PC-9 (cell line): ENCODE data around the gene PRKCA. TPM values are rescaled to one million over a fixed set of nuclear protein-coding genes. Genes with fewer than 3 reads are reported as not detected.
A peak's percentile ranks its signal among the peaks of the same experiment; 100 is the strongest.

Experiments
- BruUV-seq: library from RNA; stranded (reverse); fragments of 400-500 nt; replicated peaks from 2 replicates; lab custom pipeline; 2021; lab: Mats Ljungman, UMichigan
- CTCF ChIA-PET: fragments of 300-600 bp; sonication (Branson Sonifier 250); formaldehyde crosslinking; loops from one replicate; lab custom pipeline; 2022; ENCODE audit warnings: antibody characterized with exemption; lab: Charles Lee
- POLR2A ChIA-PET: fragments of 300-600 bp; sonication (Branson Sonifier 250); formaldehyde crosslinking; loops from one replicate; lab custom pipeline; 2022; ENCODE audit warnings: antibody characterized with exemption; ENCODE audit not compliant: unreplicated experiment; lab: Charles Lee
- DNase-seq, 2 experiments: peaks; one replicate each; pipeline versions ENCODE4 v3.0.0 to v3.0.0-alpha.2; 2015 to 2022; ENCODE audit warnings: mixed read lengths in 1 of 2
- H2AFZ ChIP-seq: fragments of 200-600 bp; sonication (generic); 2 replicates; pipeline ENCODE4 v1.8.1; 2017; ENCODE audit warnings: antibody characterized with exemption
- H3F3A ChIP-seq: fragments of 200-600 bp; sonication (generic); 2 replicates; pipeline ENCODE4 v1.8.1; 2017; ENCODE audit warnings: antibody characterized with exemption, mild to moderate bottlenecking, low read depth; ENCODE audit not compliant: insufficient read depth
- H3K27ac ChIP-seq: fragments of 200-600 bp; sonication (generic); 2 replicates; pipeline ENCODE4 v1.6.1; 2016; ENCODE audit warnings: mixed run types
- H3K27me3 ChIP-seq: fragments of 200-600 bp; sonication (generic); 2 replicates; pipeline ENCODE4 v1.6.1; 2016; ENCODE audit warnings: low read depth, mixed run types; ENCODE audit not compliant: insufficient read depth
- H3K36me3 ChIP-seq: fragments of 200-600 bp; sonication (generic); 2 replicates; pipeline ENCODE4 v1.6.1; 2016; ENCODE audit warnings: low read depth, mixed run types
- H3K4me1 ChIP-seq: fragments of 200-600 bp; sonication (generic); replicated peaks from 2 replicates; pipeline ENCODE4 v1.6.1; 2016; ENCODE audit warnings: mixed run types; ENCODE audit not compliant: insufficient read depth
- H3K4me2 ChIP-seq: fragments of 200-600 bp; sonication (generic); 2 replicates; pipeline ENCODE4 v1.6.1; 2017; ENCODE audit warnings: mixed run types
- H3K4me3 ChIP-seq: fragments of 200-600 bp; sonication (generic); 2 replicates; pipeline ENCODE4 v1.6.1; 2016; ENCODE audit warnings: mixed run types
- H3K79me2 ChIP-seq: fragments of 200-600 bp; sonication (generic); 2 replicates; pipeline ENCODE4 v1.6.1; 2017; ENCODE audit warnings: low read depth, mixed run types
- H3K9me2 ChIP-seq: fragments of 200-600 bp; sonication (generic); 2 replicates; pipeline ENCODE4 v1.8.1; 2017; ENCODE audit warnings: mild to moderate bottlenecking; ENCODE audit not compliant: insufficient read depth
- H3K9me3 ChIP-seq: fragments of 200-600 bp; sonication (generic); 2 replicates; pipeline ENCODE4 v1.8.1; 2016; ENCODE audit warnings: low read depth; ENCODE audit not compliant: insufficient read depth
- H4K20me1 ChIP-seq: fragments of 200-600 bp; sonication (generic); 2 replicates; pipeline ENCODE4 v1.8.1; 2017; ENCODE audit not compliant: insufficient read depth
- EZH2 ChIP-seq: fragments of 200-600 bp; sonication (generic); IDR thresholded peaks from 2 replicates; pipeline ENCODE4 v1.8.0; 2017; ENCODE audit warnings: antibody characterized with exemption, low read depth
- intact Hi-C: fragments of 100-400 bp; cut with micrococcal nuclease; formaldehyde crosslinking; loops from one replicate; pipeline ENCODE4 v1.10.0; 2022; ENCODE audit not compliant: unreplicated experiment
- total RNA-seq: library from RNA; stranded (reverse); gene quantifications from 2 replicates; pipeline ENCODE4 v1.2.3, GENCODE V29; 2021
- TF ChIP-seq, protein P1 (sequence below): fragments of 200-600 bp; sonication (generic); conservative IDR thresholded peaks from 2 replicates; pipeline ENCODE4 v1.6.1; 2017; ENCODE audit warnings: mixed run types, antibody characterized with exemption, mild to moderate bottlenecking, moderate library complexity

Gene PRKCA
- total RNA-seq, 1 experiment from 2014 or later, result 23.1 TPM

DNA sequence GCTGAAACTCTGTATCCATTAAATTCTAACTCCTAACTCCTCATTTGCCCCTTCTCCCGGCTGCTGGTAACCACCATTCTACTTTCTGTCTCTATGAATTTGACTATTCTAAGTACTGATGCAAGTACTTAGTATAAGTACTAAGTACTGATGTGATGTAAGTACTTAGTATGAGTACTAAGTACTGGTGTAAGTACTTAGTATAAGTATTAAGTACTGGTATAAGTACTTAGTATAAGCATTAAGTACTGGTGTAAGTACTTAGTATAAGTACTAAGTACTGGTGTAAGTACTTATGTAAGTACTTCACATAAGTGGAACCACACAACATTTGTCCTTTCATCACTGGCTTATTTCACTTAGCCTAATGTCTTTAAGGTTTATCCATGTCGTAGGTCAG, 32.3 kb upstream of the PRKCA start:
- no peak for DNase-seq
- Histone ChIP-seq H4K20me1 (no peaks in the 10 kb centered on the region), H3K27me3 (no peaks in the 10 kb centered on the region), H3K36me3 (no peaks in the 10 kb centered on the region), H3K9me3 (no peaks in the 10 kb centered on the region), H3K4me2 (no peak overlapping the region), H3K4me1 (peaks cover 38% of the 10 kb centered on the region), H3K27ac (no peak overlapping the region), H3K79me2 (no peaks in the 10 kb centered on the region), H3K4me3 (no peak overlapping the region), H3K9me2 (no peaks in the 10 kb centered on the region), H3F3A (peaks cover 33% of the 10 kb centered on the region), H2AFZ (no peak overlapping the region)
- BruUV-seq, result no TSS peak
- TF ChIP-seq, protein P1, sequence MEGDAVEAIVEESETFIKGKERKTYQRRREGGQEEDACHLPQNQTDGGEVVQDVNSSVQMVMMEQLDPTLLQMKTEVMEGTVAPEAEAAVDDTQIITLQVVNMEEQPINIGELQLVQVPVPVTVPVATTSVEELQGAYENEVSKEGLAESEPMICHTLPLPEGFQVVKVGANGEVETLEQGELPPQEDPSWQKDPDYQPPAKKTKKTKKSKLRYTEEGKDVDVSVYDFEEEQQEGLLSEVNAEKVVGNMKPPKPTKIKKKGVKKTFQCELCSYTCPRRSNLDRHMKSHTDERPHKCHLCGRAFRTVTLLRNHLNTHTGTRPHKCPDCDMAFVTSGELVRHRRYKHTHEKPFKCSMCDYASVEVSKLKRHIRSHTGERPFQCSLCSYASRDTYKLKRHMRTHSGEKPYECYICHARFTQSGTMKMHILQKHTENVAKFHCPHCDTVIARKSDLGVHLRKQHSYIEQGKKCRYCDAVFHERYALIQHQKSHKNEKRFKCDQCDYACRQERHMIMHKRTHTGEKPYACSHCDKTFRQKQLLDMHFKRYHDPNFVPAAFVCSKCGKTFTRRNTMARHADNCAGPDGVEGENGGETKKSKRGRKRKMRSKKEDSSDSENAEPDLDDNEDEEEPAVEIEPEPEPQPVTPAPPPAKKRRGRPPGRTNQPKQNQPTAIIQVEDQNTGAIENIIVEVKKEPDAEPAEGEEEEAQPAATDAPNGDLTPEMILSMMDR, result no peak
- no peak for TF ChIP-seq EZH2
- CTCF ChIA-PET, result no interaction called here
- intact Hi-C loops, result no loop called here
- POLR2A ChIA-PET, result no interaction called here

DNA sequence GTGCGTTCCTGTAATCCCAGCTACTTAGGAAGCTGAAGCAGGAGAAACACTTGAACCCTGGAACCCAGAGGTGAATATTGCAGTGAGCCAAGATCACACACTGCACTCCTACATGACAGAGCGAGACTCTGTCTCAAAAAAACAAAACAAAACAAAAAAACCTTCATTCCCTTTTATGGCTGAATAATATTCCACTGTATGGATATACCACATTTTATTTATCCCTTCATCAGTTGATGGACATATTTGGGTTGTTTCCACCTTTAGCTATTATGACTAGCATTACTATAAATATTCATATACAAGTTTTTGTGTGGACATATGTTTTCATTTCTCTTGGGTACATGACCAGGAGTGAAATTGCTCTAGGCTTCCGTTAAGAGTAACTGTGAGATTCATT, 30.9 kb upstream of the PRKCA start:
- H3K9me3 ChIP-seq, result no peaks in the 10 kb centered on the region
- H4K20me1 ChIP-seq, result no peaks in the 10 kb centered on the region
- no peak for TF ChIP-seq EZH2
- TF ChIP-seq, protein P1, result no peak
- H3K27ac ChIP-seq, result peak overlapping the region; percentile 71; the same call in 1 of the 2 replicates
- no peak overlapping the region for H2AFZ ChIP-seq
- DNase-seq, result no peak
- no peaks in the 10 kb centered on the region for H3K36me3 ChIP-seq
- peaks cover 50% of the 10 kb centered on the region for H3K4me1 ChIP-seq
- intact Hi-C loops, result no loop called here
- H3K4me3 ChIP-seq, result no peak overlapping the region
- BruUV-seq, result no TSS peak
- peaks cover 45% of the 10 kb centered on the region for H3F3A ChIP-seq
- H3K4me2 ChIP-seq, result no peak overlapping the region
- H3K9me2 ChIP-seq, result no peaks in the 10 kb centered on the region
- POLR2A ChIA-PET, result no interaction called here
- CTCF ChIA-PET, result interaction anchor here (0.6 kb wide), 1 partner anchor 91 kb away, joined by 5 read pairs; no protein-coding TSS in a partner anchor
- no peaks in the 10 kb centered on the region for H3K79me2 ChIP-seq
- H3K27me3 ChIP-seq, result no peaks in the 10 kb centered on the region

DNA sequence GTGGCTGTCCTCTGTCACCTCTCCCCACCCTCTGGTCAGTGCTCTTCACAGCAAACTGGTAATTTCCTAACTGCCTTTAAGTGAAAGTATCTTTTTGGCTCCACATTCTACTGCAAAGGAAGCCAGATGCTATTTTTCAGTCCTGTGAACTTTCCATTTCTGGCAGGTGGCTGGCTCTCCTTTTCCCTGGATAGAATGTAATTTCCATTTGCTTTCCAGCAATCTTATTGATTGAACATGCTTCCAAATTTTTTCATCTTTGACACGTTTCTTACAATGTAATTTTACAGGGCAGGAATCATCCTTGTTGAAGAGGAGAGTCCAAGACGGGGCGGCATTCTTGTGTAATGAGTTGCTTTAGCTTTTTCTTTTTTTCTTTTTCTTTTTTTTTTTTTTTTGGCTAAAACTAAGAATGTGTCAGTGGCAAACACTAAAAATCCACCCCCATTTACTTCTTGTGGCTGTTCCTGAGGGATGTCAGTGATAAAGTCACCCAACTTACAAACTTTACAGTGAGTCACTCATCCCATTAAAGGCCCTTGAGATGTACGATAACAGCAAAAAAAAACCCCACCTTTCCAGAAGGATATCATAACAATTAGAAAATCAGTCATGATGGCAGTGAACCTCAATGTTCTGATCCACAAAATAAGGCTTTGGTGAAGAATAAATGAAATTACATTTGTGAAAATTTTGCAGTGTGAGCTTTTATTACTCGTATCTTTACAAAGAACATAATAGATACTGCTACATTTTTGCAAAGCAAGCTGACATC, 29.4 kb upstream of the PRKCA start:
- ChIA-PET POLR2A (interaction anchor here (0.6 kb wide), 1 partner anchor 1298 kb away, joined by 5 read pairs; no protein-coding TSS in a partner anchor), CTCF (interaction anchor here (0.6 to 0.7 kb wide), 2 partner anchors 31 to 195 kb away, joined by 4 to 7 read pairs; no protein-coding TSS in a partner anchor)
- H3K79me2 ChIP-seq, result no peaks in the 10 kb centered on the region
- H3K9me3 ChIP-seq, result no peaks in the 10 kb centered on the region
- peaks cover 58% of the 10 kb centered on the region for H3F3A ChIP-seq
- peak overlapping the region; percentile 42; the same call in 1 of the 2 replicates for H3K4me3 ChIP-seq
- no peaks in the 10 kb centered on the region for H3K9me2 ChIP-seq
- no peak overlapping the region for H2AFZ ChIP-seq
- peak overlapping the region; percentile 71 for H3K27ac ChIP-seq
- H3K36me3 ChIP-seq, result no peaks in the 10 kb centered on the region
- TF ChIP-seq, protein P1, result no peak
- no peak for TF ChIP-seq EZH2
- H4K20me1 ChIP-seq, result no peaks in the 10 kb centered on the region
- BruUV-seq, result no TSS peak
- H3K4me1 ChIP-seq, result peaks cover 65% of the 10 kb centered on the region
- intact Hi-C loops, result no loop called here
- peak; percentile 39 to 94 for DNase-seq
- H3K27me3 ChIP-seq, result no peaks in the 10 kb centered on the region
- peak overlapping the region; percentile 70 for H3K4me2 ChIP-seq
